K562 (cell line): Measurements from ENCODE around the gene ALKBH2. TPM values are rescaled to one million over a fixed set of nuclear protein-coding genes. Genes with fewer than 3 reads are reported as not detected.

ENCODE experiments used
- ATAC-seq: fragments of 200-7000 bp; cut with Tn5 transposase; 3 replicates; pipeline ENCODE4 v1.9.1; 2020; ENCODE audit warnings: moderate library complexity
- BruUV-seq: library from RNA; stranded (reverse); fragments of 400-500 nt; replicated peaks from 2 replicates; lab custom pipeline; 2021; lab: Mats Ljungman, UMichigan
- CTCF ChIA-PET: fragments of 300-600 bp; formaldehyde crosslinking; extraction: SDS; loops from one replicate; lab custom pipeline; 2021; ENCODE audit warnings: low intra/inter-chr PET ratio; lab: Yijun Ruan, JAX
- POLR2A ChIA-PET: fragments of 300-600, 350-650 bp; sonication (Branson Sonifier 250); formaldehyde crosslinking; extraction: SDS; loops from one replicate; lab custom pipeline; 2021; ENCODE audit warnings: antibody characterized with exemption, inconsistent platforms; lab: Yijun Ruan, JAX
- DNase-seq, 4 experiments: peaks; one replicate each; pipeline versions ENCODE4 v3.0.0 to v3.0.0-alpha.2; 2011 to 2018; ENCODE audit warnings: low spot score in 3 of 4, mixed read lengths in 3 of 4; ENCODE audit errors: extremely low read depth in 1 of 4
- FAIRE-seq: peaks from 2 replicates; lab custom pipeline; 2011; peaks lifted over from hg19 to GRCh38; lab: Jason Lieb, UNC
- H2AFZ ChIP-seq: 2 replicates; pipeline ENCODE4 v1.6.0; 2011; ENCODE audit warnings: low read depth, low read length, control low read depth, inconsistent platforms
- H3K27ac ChIP-seq: fragments of 200-600 bp; 3 replicates; pipeline ENCODE4 v1.8.0; 2011; ENCODE audit warnings: low read depth, mild to moderate bottlenecking, control low read depth, inconsistent platforms, low read length, moderate library complexity, mixed read lengths; ENCODE audit errors: extremely low read depth
- H3K27me3 ChIP-seq, 2 experiments: fragments of 300-600 bp in 1 of 2; 2 replicates in 1 of 2; 3 replicates in 1 of 2; pipeline versions ENCODE4 v1.6.0 to v1.8.0; 2011; ENCODE audit warnings: inconsistent platforms in 2 of 2, low read length in 2 of 2, mild to moderate bottlenecking in 1 of 2, mixed read lengths in 1 of 2, moderate library complexity in 1 of 2; ENCODE audit not compliant: control insufficient read depth in 2 of 2, insufficient read depth in 2 of 2
- H3K36me3 ChIP-seq: fragments of 300-600 bp; 3 replicates; pipeline ENCODE4 v1.8.0; 2011; ENCODE audit warnings: mild to moderate bottlenecking, low read length, inconsistent platforms; ENCODE audit not compliant: control insufficient read depth, insufficient read depth
- H3K4me1 ChIP-seq, 2 experiments: fragments of 200-600 bp in 1 of 2; replicated peaks in 1 of 2; 2 replicates in 1 of 2; 3 replicates in 1 of 2; pipeline versions ENCODE4 v1.5.1 to v1.8.0; 2011; ENCODE audit warnings: inconsistent platforms in 2 of 2, low read length in 2 of 2, mild to moderate bottlenecking in 1 of 2, mixed read lengths in 1 of 2, moderate library complexity in 1 of 2; ENCODE audit not compliant: control insufficient read depth in 2 of 2, insufficient read depth in 2 of 2
- H3K4me2 ChIP-seq: 2 replicates; pipeline ENCODE4 v1.6.1; 2011; ENCODE audit warnings: low read length, control low read depth, inconsistent platforms, mixed read lengths; ENCODE audit not compliant: insufficient read depth
- H3K4me3 ChIP-seq: fragments of 200-600 bp; sonication (generic), shearing (Covaris generic); 2 replicates; pipeline ENCODE4 v1.5.1; 2016; ENCODE audit warnings: control low read depth, inconsistent platforms
- H3K79me2 ChIP-seq: fragments of 200-600 bp; 3 replicates; pipeline ENCODE4 v1.8.0; 2011; ENCODE audit warnings: low read length, inconsistent platforms; ENCODE audit not compliant: control insufficient read depth, insufficient read depth
- H3K9ac ChIP-seq, 2 experiments: 2 replicates each; pipeline versions ENCODE4 v1.6.0 to v1.6.1; 2011; ENCODE audit warnings: low read depth in 2 of 2, low read length in 2 of 2, control low read depth in 1 of 2, inconsistent platforms in 1 of 2, mild to moderate bottlenecking in 1 of 2, mixed read lengths in 1 of 2; ENCODE audit not compliant: insufficient read depth in 1 of 2
- H3K9me1 ChIP-seq: one replicate; pipeline ENCODE4 v1.6.0; 2011; ENCODE audit warnings: inconsistent platforms, mild to moderate bottlenecking, low read length, moderate library complexity; ENCODE audit not compliant: control insufficient read depth, insufficient read depth
- H3K9me3 ChIP-seq: replicated peaks from 2 replicates; pipeline ENCODE4 v1.5.1; 2011; ENCODE audit warnings: low read depth, low read length, inconsistent platforms; ENCODE audit not compliant: control insufficient read depth, insufficient read depth
- H4K20me1 ChIP-seq: replicated peaks from 2 replicates; pipeline ENCODE4 v1.6.1; 2011; ENCODE audit warnings: low read length, inconsistent platforms, mixed read lengths; ENCODE audit not compliant: control insufficient read depth, insufficient read depth
- CREM ChIP-seq: IDR thresholded peaks from 2 replicates; pipeline ENCODE4 v1.6.1; 2014; ENCODE audit warnings: antibody characterized with exemption, low read depth
- DEAF1 ChIP-seq: fragments of 450-650 bp; formaldehyde crosslinking; IDR thresholded peaks from 2 replicates; pipeline ENCODE4 v1.4.0; 2020; ENCODE audit warnings: mild to moderate bottlenecking, moderate library complexity
- GTF2E2 ChIP-seq: fragments of 200-800 bp; sonication (Bioruptor generic); IDR thresholded peaks from 2 replicates; pipeline ENCODE4 v1.6.1; 2016; ENCODE audit warnings: missing genetic modification characterization, missing compliant biosample characterization
- JUND ChIP-seq, 2 experiments: IDR thresholded peaks; 2 replicates in 1 of 2; 3 replicates in 1 of 2; pipeline ENCODE4 v1.6.1; 2011; ENCODE audit warnings: borderline replicate concordance in 2 of 2, low read depth in 2 of 2, low read length in 2 of 2, improper control_type of control experiment in 1 of 2, missing biosample characterization in 1 of 2, missing genetic modification characterization in 1 of 2, missing genetic modification reagents in 1 of 2
- NFIC ChIP-seq: fragments of 450-650 bp; IDR thresholded peaks from 2 replicates; pipeline ENCODE4 v1.6.1; 2017; ENCODE audit warnings: mild to moderate bottlenecking, inconsistent platforms
- RBM17 ChIP-seq: fragments of 200-400 bp; formaldehyde crosslinking; IDR thresholded peaks from 2 replicates; pipeline ENCODE4 v1.6.1; 2017; ENCODE audit warnings: low read depth, mild to moderate bottlenecking, low read length, borderline replicate concordance
- ZBTB33 ChIP-seq: sonication (generic); formaldehyde crosslinking; IDR thresholded peaks from 2 replicates; pipeline ENCODE4 v1.8.1; 2023; ENCODE audit warnings: mild to moderate bottlenecking, missing genetic modification reagents
- WGBS: fragments of 100-300 bp; shearing (Covaris generic); methylation state at CpG from one replicate; pipeline ENCODE4 v1.1.6; 2016; ENCODE audit warnings: low coverage, mixed read lengths; ENCODE audit not compliant: insufficient coverage; ENCODE audit errors: missing lambda C conversion rate; 5-methylcytosine and 5-hydroxymethylcytosine counted together
- in situ Hi-C: fragments of 300-500 bp; cut with MboI; formaldehyde crosslinking; loops from 4 replicates; pipeline ENCODE4 v1.15.0; 2018; ENCODE audit warnings: inconsistent platforms, mixed read lengths
- intact Hi-C: fragments of 100-400 bp; cut with micrococcal nuclease; formaldehyde crosslinking; loops from 2 replicates; pipeline ENCODE4 v1.14.2; 2022
- polyA plus RNA-seq, 8 experiments: library from polyadenylated mRNA; depleted of rRNA in 4 of 8; stranded (reverse) in 5 of 8; unstranded in 3 of 8; fragments of >200 nt; fragmentation: Nextera tagmentation in 2 of 8; fragmentation: Illumina TruSeq in 1 of 8; extraction: Ambion mirVana in 2 of 8; extraction: Trizol in 1 of 8; gene quantifications; 2 replicates each; pipeline versions ENCODE4 v1.2.1 to v1.2.3, GENCODE V29; 2011 to 2014; ENCODE audit warnings: inconsistent platforms in 1 of 8, missing spikeins in 1 of 8
- total RNA-seq, 7 experiments: library from RNA; depleted of rRNA in 6 of 7; stranded (reverse); fragments of >200 nt in 6 of 7; fragmentation: Illumina TruSeq in 2 of 7; extraction: Trizol in 2 of 7; gene quantifications; 2 replicates each; pipeline versions ENCODE4 v1.2.1 to v1.2.3, GENCODE V29; 2011 to 2021; ENCODE audit warnings: low replicate concordance in 1 of 7

Gene ALKBH2
- total and polyA plus RNA-seq, 9 of the 15 experiments (the other 6 are each of a cell fraction or from before 2014, with no cell fraction given), result 5.9 to 56.1 (median 41.9) TPM

- WGBS, result 4% methylated on average over 9 of the region's 9 CpGs
- ChIA-PET POLR2A (interaction anchor here (1.0 to 1.2 kb wide), 2 partner anchors 12 to 26 kb away, joined by 3 to 4 read pairs; no protein-coding TSS in a partner anchor), CTCF (no interaction called here)
- ATAC-seq (peak; percentile 32), FAIRE-seq (no peak), DNase-seq (peak; percentile 29 to 35 (median 32))
- in situ Hi-C loops, result no loop called here
- H3K9me1 ChIP-seq, result no peaks in the 10 kb centered on the region
- H3K79me2 ChIP-seq, result peaks cover 11% of the 10 kb centered on the region; the same call in 1 of the 3 replicates
- H3K27ac ChIP-seq, result peak overlapping the region; percentile 63
- H3K9me3 ChIP-seq, result no peaks in the 10 kb centered on the region
- H4K20me1 ChIP-seq, result no peaks in the 10 kb centered on the region
- peak overlapping the region; percentile 95 for H2AFZ ChIP-seq
- H3K27me3 ChIP-seq, result no peaks in the 10 kb centered on the region
- H3K36me3 ChIP-seq, result peaks cover 5% of the 10 kb centered on the region; the same call in 1 of the 3 replicates
- H3K4me3 ChIP-seq, result peak overlapping the region; percentile 94
- TF ChIP-seq CREM (0 out of 2 replicates have a peak, but pooled peaks have one; percentile 13), GTF2E2 (tag) (0 out of 2 replicates have a peak, but pooled peaks have one; percentile 41), ZBTB33 (CRISPR knock-in tag) (no peak), JUND (IDR thresholded peaks at IDR 0.05; ENCODE audit: borderline replicate concordance, low read depth, low read length) (no peak), JUND (tag; IDR thresholded peaks at IDR 0.05; ENCODE audit: borderline replicate concordance, low read depth, low read length) (peak; percentile 37; the same call in 1 of the 3 replicates), NFIC (no peak), DEAF1 (CRISPR knock-in tag) (no peak), RBM17 (no peak)
- peaks cover 0 to 2% of the 10 kb centered on the region in 2 experiments; a peak in 2 of 5 replicates for H3K4me1 ChIP-seq
- intact Hi-C loops, result no loop called here
- no TSS peak for BruUV-seq
- peak overlapping the region; percentile 85 to 92; a peak in 3 of 4 replicates for H3K9ac ChIP-seq
- H3K4me2 ChIP-seq, result peak overlapping the region; percentile 89
Measured at GRCh38 chr12:109053382-109054123, 39.7 kb downstream of the ALKBH2 start.
